HG03025 (cell line): ENCODE results near the gene RNF217.

ENCODE experiments used
- ATAC-seq: cut with Tn5 transposase; IDR thresholded peaks from one replicate; pipeline ENCODE4 v1.9.1; 2021; ENCODE audit warnings: mild to moderate bottlenecking, moderate library complexity; ENCODE audit not compliant: unreplicated experiment, low FRiP score

The RNF217 gene

DNA sequence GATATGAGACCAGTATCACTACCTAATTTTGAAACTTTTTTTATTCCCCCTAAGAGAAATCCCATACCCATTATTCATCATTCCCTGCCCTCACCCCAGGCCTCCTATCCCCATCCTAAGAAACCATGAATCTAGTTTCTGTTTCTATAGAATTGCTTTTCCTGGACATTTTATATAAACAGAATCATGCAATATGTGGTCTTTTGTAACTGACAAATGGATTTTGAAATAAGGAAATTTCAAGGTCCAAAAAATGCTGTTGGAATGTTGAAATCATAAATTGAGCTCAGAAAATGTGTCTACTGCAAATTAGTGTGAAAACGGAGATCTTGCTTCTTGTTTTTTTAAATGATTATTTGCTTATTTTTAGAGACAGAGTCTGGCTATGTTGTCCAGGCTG is 25.1 kb downstream of the RNF217 start:
- ATAC-seq = no peak

DNA sequence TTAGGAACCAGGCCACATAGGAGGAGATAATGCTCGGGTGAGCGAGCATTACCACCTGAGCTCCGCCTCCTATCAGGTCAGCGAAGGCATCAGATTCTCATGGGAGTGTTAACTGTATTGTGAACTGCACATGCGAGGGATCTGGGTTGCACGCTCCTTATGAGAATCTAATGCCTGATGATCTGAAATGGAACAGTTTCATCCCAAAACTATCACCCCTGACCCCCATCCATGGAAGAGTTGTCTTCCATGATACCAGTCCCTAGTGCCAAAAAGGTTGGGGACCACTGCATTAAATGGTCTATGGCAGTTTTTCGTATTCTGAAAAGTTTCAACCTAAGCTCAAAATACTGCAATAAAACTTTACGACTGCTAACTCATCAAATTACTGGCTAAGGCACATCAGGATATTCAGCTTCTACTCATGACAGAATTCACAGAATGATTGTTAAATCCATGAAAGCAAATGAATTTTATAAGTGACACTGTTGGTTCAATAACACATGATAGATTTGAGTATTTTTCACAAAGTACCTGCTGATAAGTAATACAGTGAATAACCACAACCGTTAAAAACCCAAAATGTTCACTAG is 25.9 kb downstream of the RNF217 start:
- ATAC-seq = no peak

GRCh38 chr6:124989136-124989983 is 27.1 kb downstream of the RNF217 start:
- ATAC-seq = no peak

DNA sequence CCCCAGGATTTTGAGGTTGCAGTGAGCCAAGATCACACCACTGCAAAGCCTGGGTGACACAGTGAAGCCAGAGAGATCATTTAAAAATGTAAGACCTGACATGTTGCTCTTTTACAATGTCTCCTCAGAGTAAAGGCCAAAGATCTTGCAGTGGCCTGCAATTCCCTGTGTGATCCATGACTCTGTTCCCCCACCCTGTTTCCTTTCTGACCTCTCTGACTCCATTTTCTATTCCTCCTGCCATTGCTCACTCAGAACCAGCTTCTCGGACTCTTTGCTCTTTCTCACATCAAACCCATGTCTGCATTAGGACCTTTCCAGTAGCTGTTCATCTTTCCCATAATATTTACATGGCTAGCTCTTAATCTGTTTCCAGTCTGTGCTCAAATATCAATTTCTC is 28.8 kb downstream of the RNF217 start:
- ATAC-seq = no peak

GRCh38 chr6:124991764-124992295 is 29.6 kb downstream of the RNF217 start:
- ATAC-seq = no peak

DNA sequence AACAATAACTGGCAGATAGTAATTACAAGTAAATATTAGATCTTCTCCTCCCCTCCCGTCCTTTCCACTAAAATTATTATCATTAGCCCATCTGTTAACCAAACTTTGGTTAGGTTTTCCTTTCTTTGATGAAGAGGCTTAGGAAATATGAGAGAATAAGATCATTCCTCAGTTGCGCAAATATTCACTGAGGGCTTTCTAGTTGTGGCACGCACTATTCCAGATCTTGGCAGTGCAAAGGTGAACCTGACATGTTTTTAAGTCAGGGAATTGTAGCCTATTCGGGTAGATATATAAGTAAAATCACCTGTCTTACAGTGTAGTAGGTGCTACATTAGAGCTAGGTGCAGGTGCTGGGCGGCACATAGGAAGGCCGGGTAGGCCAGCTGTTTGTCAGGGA is 31.1 kb downstream of the RNF217 start:
- ATAC-seq = no peak

- no peak for ATAC-seq
Measured at GRCh38 chr6:124994648-124995047, 32.4 kb downstream of the RNF217 start.

DNA sequence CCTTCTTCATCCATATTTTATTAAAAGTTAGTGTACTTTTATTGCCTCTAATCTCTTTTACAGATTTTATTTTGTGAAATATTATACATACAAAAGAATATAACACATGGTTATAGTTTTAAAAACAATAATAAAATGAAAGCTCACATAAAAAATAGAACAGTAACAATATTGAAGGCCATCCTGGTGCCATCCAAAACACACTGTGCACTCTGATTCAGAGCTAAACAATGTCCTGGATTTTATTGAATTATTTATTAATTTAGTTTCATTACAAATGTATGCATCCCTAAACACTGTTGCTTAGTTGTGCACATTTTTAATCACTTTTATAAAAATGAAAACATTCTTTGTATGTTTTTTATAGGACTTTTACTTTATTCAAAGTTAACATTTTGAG is 32.9 kb downstream of the RNF217 start:
- ATAC-seq = no peak

DNA sequence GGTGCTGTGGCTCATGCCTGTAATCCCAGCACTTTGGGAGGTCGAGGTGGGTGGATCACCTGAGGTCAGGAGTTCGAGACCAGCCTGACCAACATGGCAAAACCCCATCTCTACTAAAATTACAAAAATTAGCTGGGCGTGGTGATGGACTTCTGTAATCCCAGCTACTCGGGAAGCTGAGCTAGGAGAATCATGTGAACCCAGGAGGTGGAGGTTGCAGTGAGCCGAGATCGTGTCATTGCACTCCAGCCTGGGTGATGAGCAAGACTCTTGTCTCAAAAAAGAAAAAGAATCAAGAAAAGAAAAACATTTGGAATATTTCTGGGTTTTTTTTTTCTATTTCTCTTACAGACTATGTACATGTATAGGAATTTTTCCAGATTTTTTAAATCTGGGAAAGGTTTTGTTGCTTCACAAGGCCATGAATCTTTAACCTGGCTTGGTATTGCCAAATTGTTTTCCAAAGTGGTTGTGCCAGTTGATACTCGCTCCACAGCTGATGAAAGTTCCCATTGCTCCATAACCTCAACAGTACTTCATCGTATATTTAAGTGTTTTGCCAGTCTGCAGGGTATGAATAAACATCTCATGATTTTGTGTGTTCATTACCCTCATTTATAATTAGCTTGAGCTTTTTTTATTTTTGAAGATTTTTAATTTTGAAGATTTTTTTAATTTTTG is 33.5 kb downstream of the RNF217 start:
- ATAC-seq = no peak

DNA sequence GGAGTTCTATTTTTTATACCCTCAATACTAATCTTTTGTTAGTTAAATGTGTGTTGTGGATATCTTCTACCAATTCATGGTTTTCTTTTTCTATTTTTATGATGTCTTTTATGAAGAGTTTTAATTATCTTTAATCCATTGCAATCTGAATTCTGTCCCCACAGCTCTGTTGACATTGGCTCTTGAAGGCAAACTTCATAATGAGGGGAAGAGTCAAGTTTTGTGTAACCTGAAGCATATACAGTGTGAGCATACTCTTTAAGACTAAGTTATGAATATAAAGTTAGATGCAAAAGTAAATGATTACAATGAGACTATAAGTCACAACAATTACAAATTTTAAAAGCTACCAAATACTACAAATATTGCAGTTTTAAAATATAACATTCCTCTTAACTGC is 34.2 kb downstream of the RNF217 start:
- ATAC-seq = no peak

DNA sequence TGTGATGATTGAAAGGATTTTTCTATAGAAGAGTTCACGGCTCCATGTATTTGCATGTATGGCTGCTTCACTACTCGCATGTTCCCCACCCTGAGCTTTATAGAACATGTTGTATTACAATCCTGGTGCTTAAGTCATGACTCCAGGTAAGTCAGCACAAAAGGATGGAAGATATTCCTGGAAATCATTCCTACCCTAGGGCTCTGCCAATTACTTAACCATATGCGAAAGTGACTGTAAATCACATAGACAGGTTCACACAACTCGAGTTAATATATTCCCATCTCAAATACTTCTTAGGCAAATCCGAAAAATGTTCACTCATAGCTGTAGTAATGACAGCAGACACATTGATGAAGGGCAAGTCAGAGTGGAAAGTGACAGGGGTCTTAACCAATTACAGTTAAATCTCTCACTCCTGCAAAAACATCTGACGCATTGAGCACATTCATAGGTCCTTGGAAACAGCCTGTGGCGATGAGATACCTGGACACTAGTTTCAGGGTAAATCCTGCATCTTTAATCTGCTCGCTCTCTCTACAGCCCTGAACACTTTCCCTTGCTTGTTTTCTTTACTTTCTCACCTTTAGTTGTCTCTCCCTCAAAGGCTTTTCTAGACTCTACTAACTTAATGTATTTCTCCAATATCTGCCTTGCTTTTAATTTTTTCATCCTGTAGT is 35.1 kb downstream of the RNF217 start:
- ATAC-seq = no peak

DNA sequence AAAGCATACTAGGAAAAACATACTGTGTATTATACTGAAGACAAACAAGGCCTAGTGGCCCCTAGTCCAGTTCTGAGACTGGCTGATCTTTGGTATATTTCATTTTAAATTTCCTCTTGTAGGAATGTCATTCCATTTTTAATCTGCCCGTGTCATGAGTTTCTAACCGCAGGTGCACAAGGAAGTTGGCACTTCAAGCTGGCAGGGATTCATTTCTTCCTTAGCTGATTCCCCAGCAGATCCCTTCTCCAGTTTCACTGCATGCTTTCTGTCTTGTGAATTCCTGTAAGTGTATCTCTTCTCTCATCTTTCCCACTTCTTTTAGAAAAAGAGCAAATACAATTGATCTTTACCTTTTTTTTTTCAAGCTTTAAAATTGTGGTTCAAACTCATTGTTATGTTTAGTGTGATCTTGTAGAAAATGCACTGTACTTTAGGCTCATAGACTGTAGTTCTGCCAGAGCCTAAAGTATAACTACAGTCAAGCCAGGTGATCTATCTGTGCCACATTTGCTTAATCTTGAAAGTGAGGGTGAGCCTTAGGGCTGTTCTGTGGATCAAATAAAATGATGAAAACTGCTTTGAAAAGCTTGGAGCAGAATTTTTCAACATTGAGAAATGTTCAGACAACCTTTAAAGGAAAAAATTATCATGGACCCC is 37.0 kb downstream of the RNF217 start:
- ATAC-seq = no peak

DNA sequence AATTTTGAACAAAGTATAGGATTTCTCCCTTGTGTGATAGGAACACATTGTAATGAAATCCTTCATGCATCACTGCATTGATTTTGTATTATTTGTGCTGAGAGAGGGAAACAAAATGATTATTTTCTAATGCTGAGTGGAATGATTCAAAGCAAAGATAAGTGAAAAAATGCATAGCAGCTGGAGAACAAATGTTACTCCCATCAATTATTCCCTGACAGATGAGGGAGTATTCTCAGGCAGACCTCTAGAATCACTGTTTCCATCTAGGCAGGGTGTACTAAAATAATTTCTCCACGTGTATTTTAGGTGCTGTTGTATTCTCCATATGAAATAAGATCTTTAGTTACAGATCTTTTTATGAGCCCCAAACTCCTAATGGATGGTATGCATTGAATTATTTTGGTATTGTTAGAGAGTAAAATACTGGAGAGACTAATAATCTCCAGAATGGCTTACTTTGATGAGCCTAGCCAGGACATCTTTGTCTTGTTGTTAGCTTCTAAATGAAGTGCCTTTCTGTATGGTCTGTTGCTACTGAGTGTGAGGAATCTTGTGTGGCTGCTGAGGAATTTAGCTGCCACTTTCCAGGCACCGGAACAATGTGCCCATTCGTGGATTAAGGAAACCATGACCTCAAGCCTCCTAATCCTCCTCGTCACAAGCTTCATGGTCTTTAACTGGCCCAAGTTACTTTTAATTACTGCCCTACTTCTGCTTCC is 39.6 kb downstream of the RNF217 start:
- ATAC-seq = no peak

DNA sequence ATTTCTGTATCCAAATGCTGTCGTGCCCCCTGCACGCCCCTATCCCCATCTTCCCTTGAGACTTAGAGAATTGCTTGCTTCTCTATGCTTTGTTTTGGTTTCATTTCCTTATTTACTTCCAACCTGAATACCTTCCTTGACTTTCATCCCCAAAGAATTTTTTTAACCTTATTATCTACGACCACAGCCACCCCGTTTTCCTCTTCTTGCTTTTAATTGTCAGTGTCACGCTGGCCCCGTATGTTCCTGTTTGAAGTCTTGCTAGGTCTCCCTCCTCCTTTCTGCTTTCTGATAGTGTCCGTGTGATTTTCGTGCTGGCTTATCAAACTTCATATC is 40.1 kb downstream of the RNF217 start:
- no peak for ATAC-seq

GRCh38 chr6:125003070-125003469 is 40.8 kb downstream of the RNF217 start:
- no peak for ATAC-seq

GRCh38 chr6:125004198-125004597 is 42.0 kb downstream of the RNF217 start:
- no peak for ATAC-seq

GRCh38 chr6:125004797-125005595 is 42.8 kb downstream of the RNF217 start:
- ATAC-seq = no peak

DNA sequence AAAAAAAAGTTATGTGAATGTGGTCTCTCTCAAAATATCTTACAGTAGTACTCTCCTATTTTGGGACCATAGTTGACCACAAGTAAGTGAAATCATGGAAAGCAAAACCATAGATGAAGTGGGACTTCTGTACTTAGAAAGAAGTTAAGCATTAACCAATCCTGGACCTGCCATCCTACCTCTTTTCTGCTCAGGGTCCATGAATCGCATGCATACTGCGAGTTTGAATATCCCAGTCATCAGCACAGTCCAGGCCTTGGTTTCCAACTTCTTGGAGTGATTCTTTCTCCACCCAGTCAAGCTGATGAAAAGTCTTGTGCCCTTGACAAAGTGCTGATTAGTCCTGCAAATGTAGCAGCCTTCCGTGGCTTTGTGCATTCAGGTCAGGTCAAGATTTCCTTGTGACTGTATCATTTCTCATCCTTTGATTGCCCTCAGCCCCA is 46.0 kb downstream of the RNF217 start:
- ATAC-seq = no peak

DNA sequence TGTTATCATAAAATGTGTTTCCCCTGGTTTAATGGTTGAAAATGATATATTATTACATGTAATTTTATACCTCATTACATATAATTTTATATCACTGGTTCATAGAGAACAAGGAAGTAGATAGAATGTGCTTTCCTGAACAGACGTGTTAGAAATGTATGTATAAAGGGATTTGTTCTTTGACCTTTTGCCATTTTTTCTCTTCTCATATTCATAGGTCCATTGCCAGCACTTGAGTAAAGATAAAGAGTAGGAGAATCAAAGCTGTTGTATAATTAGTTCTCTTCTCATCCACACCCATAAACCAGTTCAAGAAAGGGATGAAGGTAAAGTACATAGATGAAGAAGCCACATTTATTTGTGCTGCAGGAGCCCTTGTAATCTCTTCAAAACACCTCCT is 46.7 kb downstream of the RNF217 start:
- no peak for ATAC-seq
